K562 (cell line): ENCODE data around the gene ATF6B. TPM values are rescaled to one million over a fixed set of nuclear protein-coding genes. Genes with fewer than 3 reads are reported as not detected.

ENCODE experiments used
- ATF3 ChIP-seq, 2 experiments: fragments of 450-650 bp in 1 of 2; sonication (generic) in 1 of 2; formaldehyde crosslinking in 1 of 2; IDR thresholded peaks in 1 of 2; conservative IDR thresholded peaks in 1 of 2; 2 replicates each; pipeline versions ENCODE4 v1.6.1 to v1.8.1; 2016 to 2023; ENCODE audit warnings: mild to moderate bottlenecking in 2 of 2, moderate library complexity in 2 of 2, inconsistent platforms in 1 of 2, missing genetic modification reagents in 1 of 2
- CHAMP1 ChIP-seq: fragments of 450-650 bp; IDR thresholded peaks from 2 replicates; pipeline ENCODE4 v1.6.1; 2016; ENCODE audit warnings: mild to moderate bottlenecking
- COPS2 ChIP-seq: fragments of 450-650 bp; conservative IDR thresholded peaks from 2 replicates; pipeline ENCODE4 v1.6.1; 2016; ENCODE audit warnings: mild to moderate bottlenecking, moderate library complexity
- CTCFL ChIP-seq: IDR thresholded peaks from 2 replicates; pipeline ENCODE4 v1.6.1; 2011; ENCODE audit warnings: borderline replicate concordance, low read depth, mild to moderate bottlenecking, moderate library complexity, low read length; ENCODE audit not compliant: insufficient read depth, poor library complexity, severe bottlenecking
- HLTF ChIP-seq: fragments of 450-650 bp; IDR thresholded peaks from 2 replicates; pipeline ENCODE4 v1.6.1; 2016
- HMG20A ChIP-seq: fragments of 450-650 bp; formaldehyde crosslinking; conservative IDR thresholded peaks from 2 replicates; pipeline ENCODE4 v1.4.0; 2020; ENCODE audit warnings: mild to moderate bottlenecking, mixed read lengths
- MCM7 ChIP-seq, 2 experiments: fragments of 450-650 bp; IDR thresholded peaks; 2 replicates each; pipeline ENCODE4 v1.6.1; 2016 to 2018
- MTA1 ChIP-seq: fragments of 450-650 bp; IDR thresholded peaks from 2 replicates; pipeline ENCODE4 v1.6.1; 2017; ENCODE audit warnings: borderline replicate concordance
- NCOA6 ChIP-seq: fragments of 450-650 bp; IDR thresholded peaks from 2 replicates; pipeline ENCODE4 v1.6.1; 2017; ENCODE audit warnings: mild to moderate bottlenecking
- POLR2A ChIP-seq: fragments of 450-650 bp; conservative IDR thresholded peaks from 2 replicates; pipeline ENCODE4 v1.6.1; 2016
- POLR2AphosphoS5 ChIP-seq: IDR thresholded peaks from 2 replicates; pipeline ENCODE4 v1.6.1; 2011; ENCODE audit warnings: mild to moderate bottlenecking, low read depth, low read length, moderate library complexity; ENCODE audit not compliant: control insufficient read depth, insufficient read depth
- RHOXF2B ChIP-seq: fragments of 250-450 bp; sonication (Bioruptor Pico); conservative IDR thresholded peaks from 2 replicates; pipeline ENCODE4 v1.5.1; 2021
- SETDB1 ChIP-seq: IDR thresholded peaks from one replicate; pipeline ENCODE4 v1.6.1; 2012; ENCODE audit warnings: low read length, control low read depth, inconsistent platforms
- SLC30A9 ChIP-seq: fragments of 250-450 bp; sonication (Bioruptor Pico); IDR thresholded peaks from 2 replicates; pipeline ENCODE4 v1.8.0; 2022; ENCODE audit warnings: mild to moderate bottlenecking, moderate library complexity
- TEAD2 ChIP-seq: fragments of 450-650 bp; IDR thresholded peaks from 2 replicates; pipeline ENCODE4 v1.6.1; 2016; ENCODE audit warnings: missing genetic modification characterization, control low read depth, missing compliant biosample characterization
- ZFP36 ChIP-seq: fragments of 150-350 bp; IDR thresholded peaks from 2 replicates; pipeline ENCODE4 v1.6.1; 2018; ENCODE audit warnings: low read length, low read depth; ENCODE audit not compliant: partially characterized antibody
- ZNF121 ChIP-seq: sonication (generic); formaldehyde crosslinking; conservative IDR thresholded peaks from 2 replicates; pipeline ENCODE4 v1.8.0; 2022; ENCODE audit warnings: missing genetic modification reagents
- ZNF277 ChIP-seq: fragments of 250-450 bp; sonication (Bioruptor Pico); IDR thresholded peaks from 2 replicates; pipeline ENCODE4 v1.8.0; 2022; ENCODE audit warnings: inconsistent platforms, mild to moderate bottlenecking, moderate library complexity, borderline replicate concordance
- polyA plus RNA-seq, 8 experiments: library from polyadenylated mRNA; depleted of rRNA in 4 of 8; stranded (reverse) in 5 of 8; unstranded in 3 of 8; fragments of >200 nt; fragmentation: Nextera tagmentation in 2 of 8; fragmentation: Illumina TruSeq in 1 of 8; extraction: Ambion mirVana in 2 of 8; extraction: Trizol in 1 of 8; gene quantifications; 2 replicates each; pipeline versions ENCODE4 v1.2.1 to v1.2.3, GENCODE V29; 2011 to 2014; ENCODE audit warnings: inconsistent platforms in 1 of 8, missing spikeins in 1 of 8
- total RNA-seq, 7 experiments: library from RNA; depleted of rRNA in 6 of 7; stranded (reverse); fragments of >200 nt in 6 of 7; fragmentation: Illumina TruSeq in 2 of 7; extraction: Trizol in 2 of 7; gene quantifications; 2 replicates each; pipeline versions ENCODE4 v1.2.1 to v1.2.3, GENCODE V29; 2011 to 2021; ENCODE audit warnings: low replicate concordance in 1 of 7

Gene ATF6B
- total and polyA plus RNA-seq, 9 of the 15 experiments (the other 6 are each of a cell fraction or from before 2014, with no cell fraction given): 20.7 to 131 (median 31.7) TPM

- TF ChIP-seq CTCFL: no peak
- TF ChIP-seq RHOXF2B: no peak
- no peak for TF ChIP-seq ZFP36
- TF ChIP-seq MCM7 (IDR thresholded peaks at IDR 0.05): no peak
- TF ChIP-seq NCOA6: no peak
- no peak for TF ChIP-seq CHAMP1
- no peak for TF ChIP-seq HMG20A (CRISPR knock-in tag)
- no peak for TF ChIP-seq SLC30A9 (CRISPR knock-in tag)
- no peak for TF ChIP-seq SETDB1
- no peak for TF ChIP-seq HLTF
- no peak for TF ChIP-seq MTA1
- TF ChIP-seq TEAD2: no peak
- TF ChIP-seq POLR2AphosphoS5: 0 out of 2 replicates have a peak, but pooled peaks have one; percentile 24
- TF ChIP-seq ZNF277 (CRISPR knock-in tag): no peak
- TF ChIP-seq COPS2: no peak
- peak; percentile 55 for TF ChIP-seq ATF3 (IDR thresholded peaks at IDR 0.05)
- no peak for TF ChIP-seq ATF3 (CRISPR knock-in tag; conservative IDR thresholded peaks at IDR 0.05)
- TF ChIP-seq ZNF121 (CRISPR knock-in tag): no peak
- TF ChIP-seq POLR2A: no peak
Measured at GRCh38 chr6:32152769-32153563, 24.9 kb upstream of the ATF6B start (continued).
